AG04449 (cell line): ENCODE measurements around the gene CFAP20.
A peak's percentile ranks its signal among the peaks of the same experiment; 100 is the strongest.

Experiments used
- CTCF ChIA-PET: fragments of 350-600 bp; formaldehyde crosslinking; extraction: SDS; loops from one replicate; lab custom pipeline; 2021; ENCODE audit warnings: antibody characterized with exemption; lab: Yijun Ruan, JAX
- POLR2A ChIA-PET: fragments of 400-600, 350-600 bp; formaldehyde crosslinking; extraction: SDS; loops from one replicate; lab custom pipeline; 2020; ENCODE audit warnings: antibody characterized with exemption, inconsistent platforms; lab: Yijun Ruan, JAX
- DNase-seq: peaks from one replicate; pipeline ENCODE4 v3.0.0-alpha.2; 2010; ENCODE audit warnings: low read depth, low spot score
- H3K4me3 ChIP-seq: 2 replicates; pipeline ENCODE4 v1.5.1; 2011; ENCODE audit warnings: low read depth, mild to moderate bottlenecking, control low read depth, low read length
- TF ChIP-seq, protein P1 (sequence below): IDR thresholded peaks from one replicate; pipeline ENCODE4 v1.5.1; 2011; ENCODE audit warnings: mild to moderate bottlenecking, moderate library complexity, low read length, control low read depth, inconsistent platforms; ENCODE audit not compliant: insufficient read depth; ENCODE audit errors: missing control alignments

The CFAP20 gene

DNA sequence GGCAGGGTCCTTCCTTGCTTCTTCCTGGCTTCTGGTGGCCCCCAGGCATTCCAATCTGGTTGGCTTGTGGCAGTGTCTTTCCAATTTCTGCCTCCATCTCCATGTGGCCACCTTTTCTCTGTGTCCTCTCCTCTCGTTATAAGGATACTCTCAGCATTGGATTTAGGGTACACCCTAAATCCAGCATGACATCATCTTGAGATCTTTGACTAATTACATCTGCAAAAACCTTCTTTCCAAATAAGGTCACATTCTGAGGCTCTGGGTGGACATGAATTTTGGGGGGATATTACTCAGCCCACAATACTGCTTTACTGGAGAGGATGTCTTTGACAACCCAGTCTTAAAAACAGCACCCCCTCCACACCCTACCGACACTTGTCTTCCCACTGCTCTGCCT lies 18.9 kb upstream of the CFAP20 start:
- TF ChIP-seq, protein P1, sequence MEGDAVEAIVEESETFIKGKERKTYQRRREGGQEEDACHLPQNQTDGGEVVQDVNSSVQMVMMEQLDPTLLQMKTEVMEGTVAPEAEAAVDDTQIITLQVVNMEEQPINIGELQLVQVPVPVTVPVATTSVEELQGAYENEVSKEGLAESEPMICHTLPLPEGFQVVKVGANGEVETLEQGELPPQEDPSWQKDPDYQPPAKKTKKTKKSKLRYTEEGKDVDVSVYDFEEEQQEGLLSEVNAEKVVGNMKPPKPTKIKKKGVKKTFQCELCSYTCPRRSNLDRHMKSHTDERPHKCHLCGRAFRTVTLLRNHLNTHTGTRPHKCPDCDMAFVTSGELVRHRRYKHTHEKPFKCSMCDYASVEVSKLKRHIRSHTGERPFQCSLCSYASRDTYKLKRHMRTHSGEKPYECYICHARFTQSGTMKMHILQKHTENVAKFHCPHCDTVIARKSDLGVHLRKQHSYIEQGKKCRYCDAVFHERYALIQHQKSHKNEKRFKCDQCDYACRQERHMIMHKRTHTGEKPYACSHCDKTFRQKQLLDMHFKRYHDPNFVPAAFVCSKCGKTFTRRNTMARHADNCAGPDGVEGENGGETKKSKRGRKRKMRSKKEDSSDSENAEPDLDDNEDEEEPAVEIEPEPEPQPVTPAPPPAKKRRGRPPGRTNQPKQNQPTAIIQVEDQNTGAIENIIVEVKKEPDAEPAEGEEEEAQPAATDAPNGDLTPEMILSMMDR = no peak
- no peak overlapping the region for H3K4me3 ChIP-seq
- no peak for DNase-seq
- POLR2A ChIA-PET = no interaction called here
- CTCF ChIA-PET = no interaction called here

DNA sequence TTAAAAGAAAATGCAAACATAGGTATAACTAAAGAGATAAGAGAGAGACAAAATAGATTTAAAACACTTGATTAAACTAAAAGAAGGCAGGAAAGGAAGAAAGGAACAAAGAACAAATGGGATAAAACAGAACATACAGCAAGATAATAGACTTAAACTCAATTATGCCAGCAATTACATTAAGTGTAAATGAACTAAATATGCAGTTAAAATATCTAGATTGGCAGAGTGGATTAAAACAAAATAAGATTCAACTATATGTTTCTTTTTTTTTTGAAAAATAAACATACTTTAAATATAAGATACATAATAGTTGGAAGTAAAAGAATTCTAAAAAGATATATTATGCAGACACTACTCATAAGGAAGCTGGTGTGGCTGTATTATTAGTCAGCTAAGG lies 9.7 kb upstream of the CFAP20 start:
- DNase-seq = no peak
- ChIA-PET POLR2A (no interaction called here), CTCF (interaction anchor here (2.2 kb wide), 1 partner anchor 13 kb away, joined by 11 read pairs; no protein-coding TSS in a partner anchor)
- H3K4me3 ChIP-seq = no peak overlapping the region
- TF ChIP-seq, protein P1 = no peak

DNA sequence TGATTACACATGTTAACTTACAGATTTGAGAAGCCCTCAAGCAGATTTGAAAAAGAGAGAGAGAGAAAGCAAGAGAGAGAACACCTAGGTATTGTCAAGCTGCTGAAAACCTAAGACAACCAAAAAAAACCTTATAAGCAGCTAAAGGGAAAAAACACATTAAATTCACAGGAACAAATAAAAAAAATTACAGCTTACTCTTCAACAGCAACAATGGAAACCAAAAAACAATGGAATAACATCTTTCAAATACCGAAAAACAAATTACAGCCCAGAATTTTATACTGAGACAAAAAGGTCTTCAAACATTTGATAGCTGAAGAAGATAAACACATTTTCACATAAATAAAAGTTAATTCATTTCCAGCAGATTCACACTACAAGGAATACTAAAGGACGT lies 8.4 kb upstream of the CFAP20 start:
- DNase-seq = no peak
- TF ChIP-seq, protein P1 = no peak
- H3K4me3 ChIP-seq = no peak overlapping the region
- ChIA-PET CTCF (interaction anchor here (2.2 kb wide), 1 partner anchor 11 kb away, joined by 11 read pairs; no protein-coding TSS in a partner anchor), POLR2A (no interaction called here)

DNA sequence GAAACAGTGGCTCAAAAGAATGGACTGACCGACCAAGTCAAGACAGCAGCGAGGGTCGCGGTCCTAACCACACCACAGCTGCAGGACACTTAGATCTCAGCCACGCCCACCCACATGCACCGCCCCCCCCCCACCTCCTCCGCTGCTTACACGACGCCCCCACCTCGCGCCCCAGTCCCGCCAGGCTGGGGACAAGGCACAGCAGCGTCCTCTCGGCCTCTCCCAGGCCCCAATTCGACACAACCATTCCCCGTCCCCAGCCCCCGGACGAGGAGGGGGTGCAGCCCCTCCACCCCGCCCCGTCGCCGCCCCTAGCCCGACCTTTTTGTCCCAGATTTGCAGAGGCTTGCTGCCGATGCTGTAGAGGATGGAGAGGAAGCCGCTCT lies 477 bp downstream of the CFAP20 start:
- ChIA-PET CTCF (interaction anchor here (0.6 to 1.5 kb wide), 5 partner anchors 16 to 534 kb away, joined by 3 to 5 read pairs (median 3); no protein-coding TSS in a partner anchor), POLR2A (interaction anchor here (0.8 to 1.4 kb wide), 3 partner anchors 10 to 230 kb away, joined by 3 to 4 read pairs (median 4); no protein-coding TSS in a partner anchor)
- DNase-seq = no peak
- TF ChIP-seq, protein P1 = no peak
- peak overlapping the region; percentile 96 for H3K4me3 ChIP-seq

DNA sequence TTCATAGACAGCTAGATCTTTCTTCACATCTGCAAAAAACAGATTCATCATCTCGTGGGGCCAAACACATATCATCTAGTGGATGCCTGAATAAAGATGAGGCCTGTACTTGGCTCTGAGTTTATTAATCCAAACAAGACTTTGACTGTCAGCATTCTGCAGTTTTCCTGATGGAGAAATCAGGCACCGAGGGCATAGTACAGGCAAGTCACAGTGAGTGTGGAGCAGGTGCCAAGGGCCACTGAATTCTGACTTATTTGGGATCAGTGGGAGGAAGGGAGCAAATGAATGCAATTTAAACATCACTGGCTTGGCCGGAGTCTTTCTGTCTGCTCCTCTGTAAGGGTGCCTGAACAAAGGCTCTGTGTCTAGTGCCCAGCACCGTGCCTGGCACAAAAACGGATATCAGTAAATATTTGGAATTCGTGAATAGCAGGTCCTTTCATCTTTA lies 975 bp downstream of the CFAP20 start:
- TF ChIP-seq, protein P1 = no peak
- DNase-seq = no peak
- peak overlapping the region; percentile 96 for H3K4me3 ChIP-seq
- POLR2A ChIA-PET = no interaction called here
- CTCF ChIA-PET = interaction anchor here (0.8 to 3.3 kb wide), 8 partner anchors 11 to 230 kb away, joined by 3 to 15 read pairs (median 9); no protein-coding TSS in a partner anchor

DNA sequence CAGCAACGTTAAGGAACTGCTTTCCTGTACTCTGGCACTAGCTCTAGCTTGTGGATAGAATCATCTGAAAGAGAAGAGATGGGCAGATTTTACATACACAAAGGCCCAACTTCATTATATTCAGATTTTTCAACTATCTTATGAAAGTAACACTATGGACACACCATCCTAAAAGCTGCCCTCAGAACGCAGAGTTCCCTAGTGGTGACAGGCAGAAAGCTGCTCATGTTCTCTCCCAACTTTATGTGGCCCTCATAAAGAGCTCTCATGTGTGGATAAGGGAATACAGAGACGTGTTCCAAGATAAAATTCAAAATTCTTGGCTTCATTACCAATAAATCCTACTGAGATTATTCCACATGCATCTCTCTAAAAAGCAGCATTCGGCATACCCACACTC lies 1.5 kb downstream of the CFAP20 start:
- H3K4me3 ChIP-seq = peak overlapping the region; percentile 96
- ChIA-PET POLR2A (no interaction called here), CTCF (interaction anchor here (0.7 to 3.3 kb wide), 11 partner anchors 11 to 229 kb away, joined by 3 to 15 read pairs (median 5); partner anchors contain the start of gene MMP15)
- TF ChIP-seq, protein P1 = peak; percentile 17
- no peak for DNase-seq
